Left kidney (tissue), 2 donors: Measurements from ENCODE around the gene IL33. TPM values are rescaled to one million over a fixed set of nuclear protein-coding genes. Genes with fewer than 3 reads are reported as not detected.
A peak's percentile ranks its signal among the peaks of the same experiment; 100 is the strongest.

ENCODE experiments used
- DNase-seq: peaks from one replicate; pipeline ENCODE4 v3.0.0-alpha.2; 2013
- polyA plus RNA-seq: library from polyadenylated mRNA; unstranded; fragments of 120-200 nt; gene quantifications from one replicate; pipeline ENCODE4 v1.2.1, GENCODE V29; 2013; ENCODE audit not compliant: insufficient read length

The IL33 gene
- polyA plus RNA-seq, 1 donor = 7.3 TPM

GRCh38 chr9:6216951-6217350, 1.3 kb downstream of the IL33 start:
- DNase-seq = no peak

- no peak for DNase-seq
Measured at GRCh38 chr9:6218099-6218502, 2.5 kb downstream of the IL33 start.

GRCh38 chr9:6219040-6219439, 3.4 kb downstream of the IL33 start:
- no peak for DNase-seq

- DNase-seq = no peak
Measured at GRCh38 chr9:6219981-6220380, 4.4 kb downstream of the IL33 start.

- DNase-seq = no peak
Measured at GRCh38 chr9:6224393-6225154, 9.0 kb downstream of the IL33 start.

GRCh38 chr9:6226696-6227095, 11.1 kb downstream of the IL33 start:
- DNase-seq = no peak

GRCh38 chr9:6229186-6229585, 13.6 kb downstream of the IL33 start:
- no peak for DNase-seq

- DNase-seq = no peak
Measured at GRCh38 chr9:6229619-6230018, 14.0 kb downstream of the IL33 start.

- no peak for DNase-seq
Measured at GRCh38 chr9:6230037-6230780, 14.6 kb downstream of the IL33 start.

- no peak for DNase-seq
Measured at GRCh38 chr9:6232336-6232945, 16.8 kb downstream of the IL33 start.

GRCh38 chr9:6234014-6234413, 18.4 kb downstream of the IL33 start:
- DNase-seq = no peak

GRCh38 chr9:6237267-6237666, 21.7 kb downstream of the IL33 start:
- no peak for DNase-seq

- DNase-seq = no peak
Measured at GRCh38 chr9:6239048-6239461, 23.4 kb downstream of the IL33 start.

- no peak for DNase-seq
Measured at GRCh38 chr9:6239694-6240093, 24.1 kb downstream of the IL33 start.

- no peak for DNase-seq
Measured at GRCh38 chr9:6243746-6244145, 28.1 kb downstream of the IL33 start.

- no peak for DNase-seq
Measured at GRCh38 chr9:6247266-6247665, 31.7 kb downstream of the IL33 start.

GRCh38 chr9:6268826-6269397, 53.3 kb downstream of the IL33 start:
- DNase-seq = no peak

GRCh38 chr9:6270896-6271295, 55.3 kb downstream of the IL33 start:
- DNase-seq = no peak

GRCh38 chr9:6271508-6272228, 56.1 kb downstream of the IL33 start:
- no peak for DNase-seq

- peak; percentile 8 for DNase-seq
Measured at GRCh38 chr9:6272229-6272598, 56.6 kb downstream of the IL33 start.

- DNase-seq = no peak
Measured at GRCh38 chr9:6277417-6277816, 61.8 kb downstream of the IL33 start.

GRCh38 chr9:6301858-6302257, 86.3 kb downstream of the IL33 start:
- no peak for DNase-seq
